IPS-18a (cell line): Measurements from ENCODE around the gene AVPR2.

Source experiments
- H3K27ac ChIP-seq: one replicate; pipeline ENCODE4 v1.5.1; 2013; ENCODE audit warnings: low read length
- H3K27me3 ChIP-seq: one replicate; pipeline ENCODE4 v1.6.1; 2013; ENCODE audit warnings: mild to moderate bottlenecking, low read length; ENCODE audit not compliant: control insufficient read depth, insufficient read depth
- H3K36me3 ChIP-seq: one replicate; pipeline ENCODE4 v1.6.1; 2013; ENCODE audit warnings: low read depth, low read length; ENCODE audit not compliant: control insufficient read depth
- H3K4me1 ChIP-seq: one replicate; pipeline ENCODE4 v1.6.1; 2013; ENCODE audit warnings: low read depth, low read length; ENCODE audit not compliant: control insufficient read depth
- H3K4me3 ChIP-seq: one replicate; pipeline ENCODE4 v1.5.1; 2013; ENCODE audit warnings: low read length
- H3K9ac ChIP-seq: one replicate; pipeline ENCODE4 v1.6.1; 2013; ENCODE audit warnings: mild to moderate bottlenecking, low read length, moderate library complexity
- H3K9me3 ChIP-seq: one replicate; pipeline ENCODE4 v1.6.1; 2013; ENCODE audit warnings: low read depth, low read length; ENCODE audit not compliant: control insufficient read depth

The AVPR2 gene

DNA sequence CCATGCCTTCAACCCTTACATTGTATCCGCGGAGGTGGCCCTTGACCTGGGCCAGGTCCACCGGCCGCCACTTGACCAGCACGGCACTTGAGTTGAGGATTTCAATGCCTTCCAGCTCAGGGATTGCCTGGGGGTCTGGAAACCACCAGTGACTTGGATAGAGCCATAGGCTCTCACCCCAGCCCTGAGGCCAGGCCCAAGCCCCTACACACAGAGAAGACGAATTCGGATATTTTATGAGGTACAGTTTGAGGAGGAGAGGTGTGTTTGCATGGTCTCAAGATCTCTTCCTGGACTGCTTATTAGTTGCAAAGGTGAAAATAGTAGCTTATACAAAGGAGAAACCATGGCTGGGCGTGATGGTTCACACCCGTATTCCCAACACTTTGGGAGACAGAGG is 38.8 kb upstream of the AVPR2 start:
- Histone ChIP-seq H3K4me1 (no peaks in the 10 kb centered on the region), H3K4me3 (no peak overlapping the region), H3K27me3 (no peaks in the 10 kb centered on the region), H3K27ac (no peak overlapping the region), H3K9ac (no peak overlapping the region), H3K36me3 (peaks cover 3% of the 10 kb centered on the region), H3K9me3 (peaks cover 3% of the 10 kb centered on the region)

GRCh38 chrX:153866302-153867019 is 38.0 kb upstream of the AVPR2 start:
- no peaks in the 10 kb centered on the region for H3K27me3 ChIP-seq
- no peak overlapping the region for H3K4me3 ChIP-seq
- H3K36me3 ChIP-seq = peaks cover 3% of the 10 kb centered on the region
- H3K9me3 ChIP-seq = peaks cover 3% of the 10 kb centered on the region
- no peak overlapping the region for H3K9ac ChIP-seq
- H3K4me1 ChIP-seq = no peaks in the 10 kb centered on the region
- H3K27ac ChIP-seq = no peak overlapping the region

- Histone ChIP-seq H3K9ac (no peak overlapping the region), H3K4me3 (no peak overlapping the region), H3K27me3 (no peaks in the 10 kb centered on the region), H3K9me3 (peaks cover 3% of the 10 kb centered on the region), H3K27ac (no peak overlapping the region), H3K36me3 (peaks cover 3% of the 10 kb centered on the region), H3K4me1 (no peaks in the 10 kb centered on the region)
Observed at GRCh38 chrX:153867139-153867538, 37.3 kb upstream of the AVPR2 start.

GRCh38 chrX:153867671-153868070 is 36.8 kb upstream of the AVPR2 start:
- Histone ChIP-seq H3K9me3 (peaks cover 3% of the 10 kb centered on the region), H3K4me3 (no peak overlapping the region), H3K27ac (no peak overlapping the region), H3K27me3 (no peaks in the 10 kb centered on the region), H3K4me1 (no peaks in the 10 kb centered on the region), H3K9ac (no peak overlapping the region), H3K36me3 (peaks cover 3% of the 10 kb centered on the region)

- peaks cover 3% of the 10 kb centered on the region for H3K9me3 ChIP-seq
- H3K4me1 ChIP-seq = no peaks in the 10 kb centered on the region
- H3K27ac ChIP-seq = no peak overlapping the region
- H3K36me3 ChIP-seq = peaks cover 3% of the 10 kb centered on the region
- H3K9ac ChIP-seq = no peak overlapping the region
- no peaks in the 10 kb centered on the region for H3K27me3 ChIP-seq
- H3K4me3 ChIP-seq = no peak overlapping the region
Observed at GRCh38 chrX:153868576-153869472, 35.6 kb upstream of the AVPR2 start.

- H3K27me3 ChIP-seq = no peaks in the 10 kb centered on the region
- no peak overlapping the region for H3K27ac ChIP-seq
- no peaks in the 10 kb centered on the region for H3K4me1 ChIP-seq
- no peak overlapping the region for H3K9ac ChIP-seq
- no peak overlapping the region for H3K4me3 ChIP-seq
- peaks cover 3% of the 10 kb centered on the region for H3K36me3 ChIP-seq
- peaks cover 3% of the 10 kb centered on the region for H3K9me3 ChIP-seq
Observed at GRCh38 chrX:153869473-153870287, 34.8 kb upstream of the AVPR2 start.

- no peaks in the 10 kb centered on the region for H3K4me1 ChIP-seq
- no peak overlapping the region for H3K4me3 ChIP-seq
- H3K36me3 ChIP-seq = peaks cover 3% of the 10 kb centered on the region
- no peak overlapping the region for H3K9ac ChIP-seq
- H3K9me3 ChIP-seq = peaks cover 3% of the 10 kb centered on the region
- H3K27me3 ChIP-seq = no peaks in the 10 kb centered on the region
- no peak overlapping the region for H3K27ac ChIP-seq
Observed at GRCh38 chrX:153870288-153870690, 34.2 kb upstream of the AVPR2 start.

DNA sequence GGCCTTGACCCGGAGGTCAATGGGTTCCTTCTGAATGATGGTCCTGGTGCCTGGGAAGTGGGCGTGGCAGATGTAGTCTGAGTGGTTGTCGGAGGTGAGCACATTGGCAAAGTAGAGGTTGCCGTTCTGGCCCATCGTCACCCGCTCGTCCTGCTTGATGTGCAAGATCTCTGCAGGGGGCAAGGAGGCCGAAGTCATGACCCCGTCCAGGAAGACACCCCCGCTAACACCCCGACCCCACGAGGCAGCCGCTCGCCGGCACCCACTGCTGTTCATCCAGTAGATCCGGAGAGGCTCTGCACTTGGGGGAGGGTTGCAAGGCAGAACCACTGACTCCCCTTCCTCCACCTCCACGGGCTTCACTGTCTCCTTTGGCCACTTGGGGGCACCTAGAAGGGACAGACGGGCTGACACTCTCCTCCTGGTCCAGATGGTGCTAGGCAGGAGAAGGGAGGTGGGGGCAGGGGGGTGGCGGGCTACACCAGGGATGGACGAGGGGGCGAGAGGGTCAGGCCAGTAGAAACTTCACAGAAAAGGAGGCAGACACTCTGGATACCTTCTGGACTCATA is 33.6 kb upstream of the AVPR2 start:
- H3K27ac ChIP-seq = no peak overlapping the region
- H3K9ac ChIP-seq = no peak overlapping the region
- H3K4me3 ChIP-seq = no peak overlapping the region
- no peaks in the 10 kb centered on the region for H3K4me1 ChIP-seq
- peaks cover 3% of the 10 kb centered on the region for H3K36me3 ChIP-seq
- no peaks in the 10 kb centered on the region for H3K27me3 ChIP-seq
- peaks cover 3% of the 10 kb centered on the region for H3K9me3 ChIP-seq

GRCh38 chrX:153871451-153871850 is 33.0 kb upstream of the AVPR2 start:
- Histone ChIP-seq H3K4me1 (no peaks in the 10 kb centered on the region), H3K36me3 (peaks cover 3% of the 10 kb centered on the region), H3K9me3 (peaks cover 3% of the 10 kb centered on the region), H3K4me3 (no peak overlapping the region), H3K9ac (no peak overlapping the region), H3K27ac (no peak overlapping the region), H3K27me3 (no peaks in the 10 kb centered on the region)

GRCh38 chrX:153871946-153872878 is 32.3 kb upstream of the AVPR2 start:
- no peak overlapping the region for H3K27ac ChIP-seq
- H3K27me3 ChIP-seq = no peaks in the 10 kb centered on the region

More at GRCh38 chrX:153871946-153872878, 32.3 kb upstream of the AVPR2 start:
- Histone ChIP-seq H3K36me3 (peaks cover 3% of the 10 kb centered on the region), H3K9ac (no peak overlapping the region), H3K9me3 (peaks cover 3% of the 10 kb centered on the region), H3K4me3 (no peak overlapping the region), H3K4me1 (no peaks in the 10 kb centered on the region)
